Esophagus squamous epithelium (tissue), 5 donors: ENCODE results near the gene MAP3K19. TPM values are rescaled to one million over a fixed set of nuclear protein-coding genes. Genes with fewer than 3 reads are reported as not detected.

Experiments used
- DNase-seq: peaks from one replicate; lab custom pipeline; 2025; lab: John Stamatoyannopoulos, UW
- H3K27ac ChIP-seq, 4 donors: fragments of 200-600 bp; sonication (generic); one replicate each; pipeline ENCODE4 v1.5.1; 2016 to 2019; ENCODE audit warnings: mild to moderate bottlenecking in 1 of 4
- H3K27me3 ChIP-seq, 4 donors: fragments of 200-600 bp; sonication (generic); 1 replicate in 3 of 4; 2 replicates in 1 of 4; pipeline versions ENCODE4 v1.5.1 to v1.6.0; 2017 to 2021; ENCODE audit warnings: antibody characterized with exemption in 1 of 4
- H3K36me3 ChIP-seq, 3 donors: fragments of 200-600 bp; sonication (generic); one replicate each; pipeline ENCODE4 v1.5.1; 2016 to 2019
- H3K4me1 ChIP-seq, 3 donors: fragments of 200-600 bp; sonication (generic); one replicate each; pipeline ENCODE4 v1.5.1; 2017 to 2019
- H3K4me3 ChIP-seq, 4 donors: fragments of 200-600 bp; sonication (generic); 1 replicate in 3 of 4; 2 replicates in 1 of 4; pipeline ENCODE4 v1.5.1; 2016 to 2019; ENCODE audit warnings: mild to moderate bottlenecking in 2 of 4, moderate library complexity in 1 of 4
- H3K9me3 ChIP-seq, 3 donors: fragments of 200-600 bp; sonication (generic); one replicate each; pipeline ENCODE4 v1.5.1; 2016 to 2019
- POLR2A ChIP-seq, 4 donors: fragments of 450-650 bp; IDR thresholded peaks; one replicate each; pipeline ENCODE4 v1.6.1; 2017; ENCODE audit warnings: antibody characterized with exemption in 4 of 4, mild to moderate bottlenecking in 4 of 4, moderate library complexity in 3 of 4
- WGBS, 2 donors: methylation state at CpG; one replicate each; pipeline ENCODE4 v1.1.5; 2018; 5-methylcytosine and 5-hydroxymethylcytosine counted together
- intact Hi-C: fragments of 100-400 bp; cut with DNase I; formaldehyde crosslinking; loops from one replicate; pipeline ENCODE4 v1.15.0; 2022
- total RNA-seq, 4 donors: library from RNA; depleted of rRNA; stranded (reverse); fragments of >200 nt; gene quantifications; one replicate each; pipeline ENCODE4 v1.1.0, GENCODE V29; 2016
- TF ChIP-seq, protein P1 (sequence below), 6 experiments: fragments of 450-650 bp in 4 of 6; fragments of 200-600 bp in 2 of 6; sonication (generic) in 2 of 6; IDR thresholded peaks; one replicate each; pipeline ENCODE4 v1.5.1; 2016 to 2019; ENCODE audit warnings: antibody characterized with exemption in 6 of 6, mild to moderate bottlenecking in 4 of 6, moderate library complexity in 4 of 6
- donor health status: DM: yes; HTN: yes; CAD: no.

Gene MAP3K19
- total RNA-seq = not detected

DNA sequence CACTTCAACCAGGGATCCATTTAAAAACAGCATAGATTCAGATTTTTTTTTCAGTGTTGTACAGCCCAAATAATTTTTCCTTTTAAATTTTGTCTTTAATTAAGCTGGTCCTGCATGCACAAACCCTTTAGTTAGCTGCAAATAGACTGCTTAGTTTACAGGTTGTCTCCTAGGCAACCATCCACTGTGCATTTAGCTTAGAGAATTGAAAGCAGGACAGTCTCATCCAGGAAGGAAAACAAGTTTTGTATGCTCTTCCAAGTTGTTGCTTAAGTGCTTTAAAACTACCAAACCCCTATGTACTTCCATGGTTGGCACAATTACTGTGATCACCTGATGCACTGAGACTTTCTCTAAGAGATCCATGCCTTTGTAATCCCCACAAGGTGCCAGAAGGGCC, at the start of gene MAP3K19:
TSS of gene MAP3K19 (minus strand) at position 148 of the 400 bp plus-strand sequence. CDS start 22,800 bp downstream, outside the sequence.
- Histone ChIP-seq H3K27ac (no peak within 1 kb of the TSS), H3K4me3 (no peak within 1 kb of the TSS), H3K27me3 (no peaks in the 10 kb centered on the region), H3K4me1 (peaks cover 0 to 4% (median 0%) of the 10 kb centered on the region in 3 donors), H3K36me3 (no peaks in the 10 kb centered on the region), H3K9me3 (no peaks in the 10 kb centered on the region)
- TF ChIP-seq, protein P1, sequence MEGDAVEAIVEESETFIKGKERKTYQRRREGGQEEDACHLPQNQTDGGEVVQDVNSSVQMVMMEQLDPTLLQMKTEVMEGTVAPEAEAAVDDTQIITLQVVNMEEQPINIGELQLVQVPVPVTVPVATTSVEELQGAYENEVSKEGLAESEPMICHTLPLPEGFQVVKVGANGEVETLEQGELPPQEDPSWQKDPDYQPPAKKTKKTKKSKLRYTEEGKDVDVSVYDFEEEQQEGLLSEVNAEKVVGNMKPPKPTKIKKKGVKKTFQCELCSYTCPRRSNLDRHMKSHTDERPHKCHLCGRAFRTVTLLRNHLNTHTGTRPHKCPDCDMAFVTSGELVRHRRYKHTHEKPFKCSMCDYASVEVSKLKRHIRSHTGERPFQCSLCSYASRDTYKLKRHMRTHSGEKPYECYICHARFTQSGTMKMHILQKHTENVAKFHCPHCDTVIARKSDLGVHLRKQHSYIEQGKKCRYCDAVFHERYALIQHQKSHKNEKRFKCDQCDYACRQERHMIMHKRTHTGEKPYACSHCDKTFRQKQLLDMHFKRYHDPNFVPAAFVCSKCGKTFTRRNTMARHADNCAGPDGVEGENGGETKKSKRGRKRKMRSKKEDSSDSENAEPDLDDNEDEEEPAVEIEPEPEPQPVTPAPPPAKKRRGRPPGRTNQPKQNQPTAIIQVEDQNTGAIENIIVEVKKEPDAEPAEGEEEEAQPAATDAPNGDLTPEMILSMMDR (IDR thresholded peaks at IDR 0.05) = no peak
- TF ChIP-seq POLR2A (IDR thresholded peaks at IDR 0.05) = no peak
- intact Hi-C loops = no loop called here
- DNase-seq = no peak

DNA sequence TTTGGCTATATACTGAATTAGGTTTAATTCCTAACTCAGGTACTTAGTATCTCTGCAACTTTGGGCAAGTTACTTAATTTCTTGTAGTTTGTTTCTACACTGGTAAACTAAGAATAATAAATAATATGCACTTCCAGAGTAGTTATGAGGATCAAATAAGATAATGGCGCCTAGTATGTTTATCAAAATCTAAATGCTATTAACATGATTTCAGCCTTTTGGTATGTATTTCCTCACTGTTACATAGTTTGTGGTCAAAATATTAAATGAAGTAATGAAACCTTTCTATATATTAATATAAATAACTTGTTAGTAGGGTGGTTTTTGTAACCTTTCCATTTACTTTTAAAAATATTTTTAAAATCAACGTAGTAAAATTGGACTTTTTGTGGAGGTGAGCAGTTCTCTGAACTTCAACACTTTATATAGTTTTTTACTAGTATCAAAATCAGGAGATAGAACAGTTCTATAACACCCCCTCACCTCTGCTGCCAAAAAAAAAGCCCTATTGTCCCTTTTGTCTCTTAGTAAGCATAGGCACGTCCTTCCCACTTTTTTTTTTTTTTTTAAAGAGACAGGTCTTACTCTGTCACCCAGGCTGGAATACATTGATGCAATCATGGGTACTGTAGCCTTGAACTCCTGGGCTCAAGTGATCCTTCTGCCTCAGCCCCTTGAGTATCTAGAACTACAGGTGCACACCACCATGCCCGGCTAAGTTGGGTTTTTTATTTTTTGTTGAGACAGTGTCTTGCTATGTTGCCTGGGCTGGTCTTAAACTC, 49.6 kb upstream of the MAP3K19 start:
- TF ChIP-seq, protein P1 (IDR thresholded peaks at IDR 0.05) = no peak
- no peak for TF ChIP-seq POLR2A (IDR thresholded peaks at IDR 0.05)
- DNase-seq = no peak
- WGBS, 2 donors = 79 to 82% methylated on average over 4 of the region's 4 CpGs

DNA sequence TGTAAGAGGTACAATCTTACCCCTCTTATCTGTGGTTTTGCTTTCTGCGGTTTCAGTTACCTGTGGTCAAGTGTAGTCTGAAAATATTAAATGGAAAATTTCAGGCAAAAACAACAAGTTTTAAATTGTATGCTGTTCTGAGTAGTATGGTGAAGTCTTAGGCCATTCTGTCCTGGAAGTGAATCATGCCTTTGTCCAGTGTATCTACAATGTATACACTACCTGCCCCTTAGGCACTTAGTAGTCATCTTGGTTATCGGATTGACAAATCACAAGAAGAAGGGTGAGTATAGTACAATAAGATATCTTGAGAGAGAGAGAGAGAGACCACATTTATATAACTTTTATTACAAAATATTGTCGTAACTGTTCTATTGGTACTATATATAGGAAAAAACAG, 48.3 kb upstream of the MAP3K19 start:
- no peak for TF ChIP-seq POLR2A (IDR thresholded peaks at IDR 0.05)
- TF ChIP-seq, protein P1 (IDR thresholded peaks at IDR 0.05) = no peak
- H3K27me3 ChIP-seq = no peaks in the 10 kb centered on the region
- H3K4me3 ChIP-seq = no peak overlapping the region
- no peak overlapping the region for H3K27ac ChIP-seq
- no peaks in the 10 kb centered on the region for H3K9me3 ChIP-seq
- WGBS, 2 donors = 94 to 98% methylated on average over 3 of the region's 3 CpGs
- no peaks in the 10 kb centered on the region for H3K4me1 ChIP-seq
- DNase-seq = no peak
- peaks cover 0 to 55% (median 4%) of the 10 kb centered on the region in 3 donors for H3K36me3 ChIP-seq
- intact Hi-C loops = no loop called here

More for the DNA sequence above, 49.6 kb upstream of the MAP3K19 start:
- Histone ChIP-seq H3K9me3 (no peaks in the 10 kb centered on the region), H3K27ac (no peak overlapping the region), H3K4me1 (no peaks in the 10 kb centered on the region), H3K4me3 (no peak overlapping the region), H3K27me3 (no peaks in the 10 kb centered on the region), H3K36me3 (peaks cover 0 to 55% (median 4%) of the 10 kb centered on the region in 3 donors)
- intact Hi-C loops = no loop called here

- Histone ChIP-seq H3K36me3 (peaks cover 0 to 59% (median 4%) of the 10 kb centered on the region in 3 donors), H3K27ac (no peak overlapping the region), H3K4me1 (no peaks in the 10 kb centered on the region), H3K27me3 (no peaks in the 10 kb centered on the region), H3K4me3 (no peak overlapping the region), H3K9me3 (no peaks in the 10 kb centered on the region)
- no peak for TF ChIP-seq POLR2A (IDR thresholded peaks at IDR 0.05)
- TF ChIP-seq, protein P1 (IDR thresholded peaks at IDR 0.05) = no peak
- DNase-seq = no peak
- intact Hi-C loops = no loop called here
- WGBS, 2 donors = 84 to 87% methylated on average over 2 of the region's 2 CpGs
These were observed 47.3 kb upstream of the MAP3K19 start for GRCh38 chr2:135094508-135094907.

DNA sequence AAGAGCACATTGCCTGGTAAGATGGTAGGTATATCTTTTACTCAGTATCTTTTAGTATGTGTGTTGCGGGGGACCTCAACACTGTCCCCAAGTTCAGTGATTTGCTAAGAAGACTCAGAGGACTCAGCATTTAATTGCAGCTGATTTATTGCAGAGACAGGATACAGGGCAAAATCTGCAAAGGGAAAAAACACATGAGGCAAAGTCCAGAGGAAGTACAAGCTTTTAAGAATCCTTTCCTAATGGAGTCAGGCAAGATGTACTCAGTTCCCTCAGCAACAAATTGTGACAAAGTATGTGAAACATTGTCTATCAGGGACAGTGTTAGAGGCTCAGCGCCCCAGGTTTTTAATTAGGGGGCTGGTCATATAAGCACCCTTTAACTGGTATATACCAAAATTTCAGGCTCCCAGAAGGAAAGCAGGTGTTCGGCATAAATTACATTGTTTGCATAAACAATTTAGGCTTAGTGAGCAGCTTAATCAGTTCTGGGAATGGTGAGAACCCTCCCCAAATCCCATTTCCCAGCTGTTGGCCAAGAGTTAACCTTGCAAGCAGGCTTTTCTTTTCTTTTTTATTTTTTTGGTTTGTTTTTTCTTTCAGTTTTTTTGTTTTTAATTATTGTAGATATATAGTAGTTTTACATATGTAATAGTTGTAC, 46.6 kb upstream of the MAP3K19 start:
- no peaks in the 10 kb centered on the region for H3K9me3 ChIP-seq
- peaks cover 0 to 65% (median 4%) of the 10 kb centered on the region in 3 donors for H3K36me3 ChIP-seq
- H3K27me3 ChIP-seq = no peaks in the 10 kb centered on the region
- TF ChIP-seq, protein P1 (IDR thresholded peaks at IDR 0.05) = no peak
- TF ChIP-seq POLR2A (IDR thresholded peaks at IDR 0.05) = no peak
- H3K27ac ChIP-seq = no peak overlapping the region
- no peaks in the 10 kb centered on the region for H3K4me1 ChIP-seq
- intact Hi-C loops = no loop called here
- H3K4me3 ChIP-seq = no peak overlapping the region
- DNase-seq = no peak
- 96% methylated on average over 3 of the region's 3 CpGs for WGBS, 2 donors
